HCT116 (cell line): ENCODE results near the gene STAU1. TPM values are rescaled to one million over a fixed set of nuclear protein-coding genes. Genes with fewer than 3 reads are reported as not detected.

ENCODE experiments used
- ATAC-seq: fragments of 200-7000 bp; cut with Tn5 transposase; 2 replicates; pipeline ENCODE4 v1.9.1; 2020; ENCODE audit warnings: mild to moderate bottlenecking, moderate library complexity
- BruUV-seq: library from RNA; stranded (reverse); fragments of 400-500 nt; replicated peaks from 2 replicates; lab custom pipeline; 2021; lab: Mats Ljungman, UMichigan
- CTCF ChIA-PET: fragments of 300-600 bp; sonication (Branson Sonifier 250); formaldehyde crosslinking; loops from one replicate; lab custom pipeline; 2021; ENCODE audit warnings: antibody characterized with exemption; lab: Charles Lee
- POLR2A ChIA-PET: fragments of 300-600, 350-600 bp; sonication (Branson Sonifier 250); formaldehyde crosslinking; loops from one replicate; lab custom pipeline; 2021; ENCODE audit warnings: antibody characterized with exemption; lab: Charles Lee
- RAD21 ChIA-PET, 2 experiments: fragments of 300-600 bp; sonication (Branson Sonifier 250); formaldehyde crosslinking; loops; one replicate each; lab custom pipeline; 2023; ENCODE audit warnings: low total read pairs in 2 of 2; ENCODE audit not compliant: uncharacterized antibody in 2 of 2, unreplicated experiment in 2 of 2, low non-redundant PET in 1 of 2; lab: Charles Lee
- DNase-seq: peaks from one replicate; pipeline ENCODE4 v3.0.0-alpha.2; 2010; ENCODE audit warnings: low read depth, low spot score
- H2AFZ ChIP-seq: fragments of 200-600 bp; shearing (Covaris generic), sonication (generic); 2 replicates; pipeline ENCODE4 v1.6.1; 2017; ENCODE audit warnings: low read depth, mixed run types, mixed read lengths, antibody characterized with exemption, low read length; ENCODE audit not compliant: poor library complexity, severe bottlenecking
- H3K27ac ChIP-seq: 2 replicates; pipeline ENCODE4 v1.5.1; 2012; ENCODE audit warnings: low read depth, low read length
- H3K27me3 ChIP-seq: fragments of 200-600 bp; sonication (generic); 2 replicates; pipeline ENCODE4 v1.6.1; 2016; ENCODE audit warnings: mixed run types, low read length, mixed read lengths; ENCODE audit not compliant: insufficient read depth
- H3K36me3 ChIP-seq, 2 experiments: fragments of 200-500 bp in 1 of 2; fragments of 200-600 bp in 1 of 2; sonication (Bioruptor generic) in 1 of 2; sonication (generic) in 1 of 2; 2 replicates each; pipeline versions ENCODE4 v1.5.1 to v1.6.1; 2014 to 2016; ENCODE audit warnings: low read length in 2 of 2, inconsistent platforms in 1 of 2, mixed read lengths in 1 of 2, mixed run types in 1 of 2; ENCODE audit not compliant: insufficient read depth in 2 of 2, control insufficient read depth in 1 of 2
- H3K4me1 ChIP-seq, 2 experiments: fragments of 200-600 bp in 1 of 2; sonication (generic) in 1 of 2; 2 replicates each; pipeline versions ENCODE4 v1.5.1 to v1.6.1; 2012 to 2017; ENCODE audit warnings: low read length in 2 of 2, inconsistent platforms in 1 of 2, mild to moderate bottlenecking in 1 of 2, mixed read lengths in 1 of 2, mixed run types in 1 of 2, moderate library complexity in 1 of 2; ENCODE audit not compliant: insufficient read depth in 2 of 2, control insufficient read depth in 1 of 2
- H3K4me2 ChIP-seq: fragments of 200-600 bp; sonication (generic); 2 replicates; pipeline ENCODE4 v1.6.1; 2017; ENCODE audit warnings: mixed run types, low read length, mixed read lengths
- H3K4me3 ChIP-seq, 2 experiments: fragments of 200-600 bp in 1 of 2; sonication (generic) in 1 of 2; replicated peaks in 1 of 2; 2 replicates each; pipeline ENCODE4 v1.5.1; 2011 to 2016; ENCODE audit warnings: low read length in 2 of 2, control low read depth in 1 of 2, low read depth in 1 of 2, mild to moderate bottlenecking in 1 of 2, mixed read lengths in 1 of 2, mixed run types in 1 of 2
- H3K79me2 ChIP-seq: fragments of 200-600 bp; sonication (generic); 2 replicates; pipeline ENCODE4 v1.6.1; 2017; ENCODE audit warnings: mild to moderate bottlenecking, mixed run types, low read length, moderate library complexity, mixed read lengths; ENCODE audit not compliant: insufficient read depth
- H3K9ac ChIP-seq: fragments of 200-600 bp; sonication (generic); 2 replicates; pipeline ENCODE4 v1.6.1; 2016; ENCODE audit warnings: low read length, mixed read lengths
- H3K9me2 ChIP-seq: fragments of 200-600 bp; sonication (generic), shearing (Covaris generic); 2 replicates; pipeline ENCODE4 v1.6.1; 2017; ENCODE audit warnings: mixed run types, mild to moderate bottlenecking, moderate library complexity; ENCODE audit not compliant: insufficient read depth
- H3K9me3 ChIP-seq, 2 experiments: fragments of 200-500 bp in 1 of 2; fragments of 200-600 bp in 1 of 2; sonication (Bioruptor generic) in 1 of 2; sonication (generic) in 1 of 2; 2 replicates each; pipeline ENCODE4 v1.6.1; 2014 to 2017; ENCODE audit warnings: low read length in 2 of 2, mixed read lengths in 2 of 2, inconsistent platforms in 1 of 2, low read depth in 1 of 2, mild to moderate bottlenecking in 1 of 2, mixed run types in 1 of 2, moderate library complexity in 1 of 2; ENCODE audit not compliant: control insufficient read depth in 1 of 2, insufficient read depth in 1 of 2
- H4K20me1 ChIP-seq: fragments of 200-600 bp; sonication (generic), shearing (Covaris generic); 2 replicates; pipeline ENCODE4 v1.6.1; 2017; ENCODE audit warnings: mixed run types, mild to moderate bottlenecking, moderate library complexity; ENCODE audit not compliant: insufficient read depth
- CBX3 ChIP-seq: IDR thresholded peaks from 2 replicates; pipeline ENCODE4 v1.6.1; 2012; ENCODE audit warnings: low read depth
- ELF1 ChIP-seq: IDR thresholded peaks from 2 replicates; pipeline ENCODE4 v1.6.1; 2012; ENCODE audit warnings: low read depth, borderline replicate concordance
- EZH2 ChIP-seq: fragments of 200-600 bp; sonication (generic); IDR thresholded peaks from 2 replicates; pipeline ENCODE4 v1.6.1; 2017; ENCODE audit warnings: antibody characterized with exemption, mixed run types
- FOSL1 ChIP-seq: IDR thresholded peaks from 2 replicates; pipeline ENCODE4 v1.6.1; 2012; ENCODE audit warnings: low read depth
- JUND ChIP-seq: IDR thresholded peaks from 2 replicates; pipeline ENCODE4 v1.6.1; 2012
- POLR2A ChIP-seq: IDR thresholded peaks from 2 replicates; pipeline ENCODE4 v1.7.0; 2011; ENCODE audit warnings: borderline replicate concordance; ENCODE audit not compliant: insufficient read depth, insufficient read length; ENCODE audit errors: extremely low read depth
- POLR2AphosphoS5 ChIP-seq: IDR thresholded peaks from 2 replicates; pipeline ENCODE4 v1.6.1; 2011; ENCODE audit warnings: mild to moderate bottlenecking, low read depth, low read length, moderate library complexity
- SIN3A ChIP-seq: IDR thresholded peaks from 2 replicates; pipeline ENCODE4 v1.6.1; 2012; ENCODE audit warnings: low read depth
- SP1 ChIP-seq: IDR thresholded peaks from 2 replicates; pipeline ENCODE4 v1.6.1; 2012; ENCODE audit warnings: low read depth
- TCF7L2 ChIP-seq: IDR thresholded peaks from 2 replicates; pipeline ENCODE4 v1.7.0; 2011; ENCODE audit warnings: borderline replicate concordance, inconsistent platforms; ENCODE audit not compliant: insufficient read depth, insufficient read length; ENCODE audit errors: extremely low read depth
- ZFX ChIP-seq: fragments of 450-650 bp; IDR thresholded peaks from 2 replicates; pipeline ENCODE4 v1.6.1; 2017
- intact Hi-C: fragments of 100-400 bp; cut with micrococcal nuclease; formaldehyde crosslinking; loops from 2 replicates; pipeline ENCODE4 v1.10.0; 2022
- total RNA-seq: library from RNA; stranded (reverse); gene quantifications from one replicate; pipeline ENCODE4 v1.2.1, GENCODE V29; 2021; ENCODE audit not compliant: unreplicated experiment
- TF ChIP-seq, protein P1 (sequence below): IDR thresholded peaks from 2 replicates; pipeline ENCODE4 v1.6.1; 2012; ENCODE audit warnings: low read depth

The STAU1 gene
- total RNA-seq, 1 experiment from 2014 or later = 90.3 TPM

GRCh38 chr20:49110767-49111694, 77.1 kb downstream of the STAU1 start:
- CTCF ChIA-PET = no interaction called here
- no peaks in the 10 kb centered on the region for H3K27me3 ChIP-seq
- peaks cover 10 to 12% of the 10 kb centered on the region in 2 experiments; a peak in 3 of 4 replicates for H3K36me3 ChIP-seq
- POLR2A ChIA-PET = no interaction called here
- no peak overlapping the region for H3K9ac ChIP-seq
- H3K27ac ChIP-seq = no peak overlapping the region
- H3K9me2 ChIP-seq = no peaks in the 10 kb centered on the region
- no peak for TF ChIP-seq EZH2
- no peak for TF ChIP-seq FOSL1
- no peak for TF ChIP-seq SP1
- TF ChIP-seq SIN3A = no peak
- no peak for TF ChIP-seq POLR2AphosphoS5
- TF ChIP-seq TCF7L2 = no peak
- TF ChIP-seq JUND = no peak
- TF ChIP-seq ZFX = no peak
- TF ChIP-seq CBX3 = no peak
- no peak for TF ChIP-seq ELF1
- TF ChIP-seq POLR2A = no peak
- TF ChIP-seq, protein P1, sequence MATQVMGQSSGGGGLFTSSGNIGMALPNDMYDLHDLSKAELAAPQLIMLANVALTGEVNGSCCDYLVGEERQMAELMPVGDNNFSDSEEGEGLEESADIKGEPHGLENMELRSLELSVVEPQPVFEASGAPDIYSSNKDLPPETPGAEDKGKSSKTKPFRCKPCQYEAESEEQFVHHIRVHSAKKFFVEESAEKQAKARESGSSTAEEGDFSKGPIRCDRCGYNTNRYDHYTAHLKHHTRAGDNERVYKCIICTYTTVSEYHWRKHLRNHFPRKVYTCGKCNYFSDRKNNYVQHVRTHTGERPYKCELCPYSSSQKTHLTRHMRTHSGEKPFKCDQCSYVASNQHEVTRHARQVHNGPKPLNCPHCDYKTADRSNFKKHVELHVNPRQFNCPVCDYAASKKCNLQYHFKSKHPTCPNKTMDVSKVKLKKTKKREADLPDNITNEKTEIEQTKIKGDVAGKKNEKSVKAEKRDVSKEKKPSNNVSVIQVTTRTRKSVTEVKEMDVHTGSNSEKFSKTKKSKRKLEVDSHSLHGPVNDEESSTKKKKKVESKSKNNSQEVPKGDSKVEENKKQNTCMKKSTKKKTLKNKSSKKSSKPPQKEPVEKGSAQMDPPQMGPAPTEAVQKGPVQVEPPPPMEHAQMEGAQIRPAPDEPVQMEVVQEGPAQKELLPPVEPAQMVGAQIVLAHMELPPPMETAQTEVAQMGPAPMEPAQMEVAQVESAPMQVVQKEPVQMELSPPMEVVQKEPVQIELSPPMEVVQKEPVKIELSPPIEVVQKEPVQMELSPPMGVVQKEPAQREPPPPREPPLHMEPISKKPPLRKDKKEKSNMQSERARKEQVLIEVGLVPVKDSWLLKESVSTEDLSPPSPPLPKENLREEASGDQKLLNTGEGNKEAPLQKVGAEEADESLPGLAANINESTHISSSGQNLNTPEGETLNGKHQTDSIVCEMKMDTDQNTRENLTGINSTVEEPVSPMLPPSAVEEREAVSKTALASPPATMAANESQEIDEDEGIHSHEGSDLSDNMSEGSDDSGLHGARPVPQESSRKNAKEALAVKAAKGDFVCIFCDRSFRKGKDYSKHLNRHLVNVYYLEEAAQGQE = no peak
- no peaks in the 10 kb centered on the region; the same call in 1 of the 2 replicates for H3K79me2 ChIP-seq
- peaks cover 4% of the 10 kb centered on the region; the same call in 1 of the 2 replicates for H4K20me1 ChIP-seq
- no TSS peak for BruUV-seq
- no peaks in the 10 kb centered on the region for H3K9me3 ChIP-seq
- intact Hi-C loops = no loop called here
- H3K4me2 ChIP-seq = no peak overlapping the region
- RAD21 ChIA-PET = interaction anchor here in 1 of 2 experiments (0.7 kb wide), 1 partner anchor 142 kb away, joined by 3 read pairs; no protein-coding TSS in a partner anchor
- ATAC-seq (no peak), DNase-seq (no peak)
- no peak overlapping the region for H2AFZ ChIP-seq
- no peaks in the 10 kb centered on the region for H3K4me1 ChIP-seq
- H3K4me3 ChIP-seq = no peak overlapping the region
